ENCODE data around the gene BCL2L2. TPM values are rescaled to one million over a fixed set of nuclear protein-coding genes. Genes with fewer than 3 reads are reported as not detected.

Gene BCL2L2
- total and polyA plus RNA-seq, 2 donors (not counting 1 experiment from before 2014, with no cell fraction given) = 5.4 to 17.8 TPM

DNA sequence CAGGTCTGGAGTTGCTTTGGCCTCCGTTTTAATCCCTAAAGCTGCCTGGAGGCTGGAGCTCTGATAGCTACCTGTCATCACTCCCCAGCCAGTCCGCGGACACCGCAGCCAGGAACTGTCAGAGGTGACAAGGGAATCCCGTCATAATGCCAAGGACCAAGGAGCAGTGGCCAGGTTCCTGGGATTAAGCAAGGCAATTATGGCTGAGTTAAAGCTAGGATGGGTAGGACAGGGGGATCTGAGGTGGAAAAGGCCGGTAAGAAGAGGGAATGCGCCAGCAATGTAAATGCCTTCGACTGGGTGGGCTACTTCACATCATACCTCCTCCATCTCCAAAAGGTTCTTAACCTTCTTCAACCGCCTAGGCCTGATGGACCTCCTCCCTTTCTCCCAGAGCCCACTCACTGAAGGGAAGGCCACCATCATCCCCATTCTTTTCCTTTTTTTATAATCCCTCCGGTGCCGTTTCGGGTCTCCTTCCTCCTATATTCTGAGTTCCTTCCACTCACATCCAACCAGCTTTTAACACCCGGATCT is 5.9 kb upstream of the BCL2L2 start:
- H3K9me3 Mint-ChIP-seq (ENCODE audit: insufficient read depth) = no peaks in the 10 kb centered on the region
- no peaks in the 10 kb centered on the region for H3K9me3 ChIP-seq (ENCODE audit: control extremely low read depth in 1 of 3, control insufficient read depth in 2 of 3, insufficient read depth in 1 of 3, low read length in 2 of 3)
- POLR2A ChIA-PET = interaction anchor here (2.1 to 5.0 kb wide), 3 partner anchors 15 to 206 kb away, joined by 11 to 84 read pairs (median 26); partner anchors contain the start of genes ACIN1, C14orf119, HOMEZ and PABPN1
- ATAC-seq (ENCODE audit: low read depth) = no peak
- peak; percentile 64 for DNase-seq
- peak overlapping the region; percentile 69 to 80 (median 76) for H3K4me3 ChIP-seq (ENCODE audit: control extremely low read depth in 1 of 5, extremely low read depth in 1 of 5, insufficient read depth in 1 of 5, low read depth in 2 of 5, low read length in 4 of 5)
- peak overlapping the region; percentile 95 to 96 for H3K27ac ChIP-seq (ENCODE audit: low read length in 2 of 2)
- TF ChIP-seq, protein P1, sequence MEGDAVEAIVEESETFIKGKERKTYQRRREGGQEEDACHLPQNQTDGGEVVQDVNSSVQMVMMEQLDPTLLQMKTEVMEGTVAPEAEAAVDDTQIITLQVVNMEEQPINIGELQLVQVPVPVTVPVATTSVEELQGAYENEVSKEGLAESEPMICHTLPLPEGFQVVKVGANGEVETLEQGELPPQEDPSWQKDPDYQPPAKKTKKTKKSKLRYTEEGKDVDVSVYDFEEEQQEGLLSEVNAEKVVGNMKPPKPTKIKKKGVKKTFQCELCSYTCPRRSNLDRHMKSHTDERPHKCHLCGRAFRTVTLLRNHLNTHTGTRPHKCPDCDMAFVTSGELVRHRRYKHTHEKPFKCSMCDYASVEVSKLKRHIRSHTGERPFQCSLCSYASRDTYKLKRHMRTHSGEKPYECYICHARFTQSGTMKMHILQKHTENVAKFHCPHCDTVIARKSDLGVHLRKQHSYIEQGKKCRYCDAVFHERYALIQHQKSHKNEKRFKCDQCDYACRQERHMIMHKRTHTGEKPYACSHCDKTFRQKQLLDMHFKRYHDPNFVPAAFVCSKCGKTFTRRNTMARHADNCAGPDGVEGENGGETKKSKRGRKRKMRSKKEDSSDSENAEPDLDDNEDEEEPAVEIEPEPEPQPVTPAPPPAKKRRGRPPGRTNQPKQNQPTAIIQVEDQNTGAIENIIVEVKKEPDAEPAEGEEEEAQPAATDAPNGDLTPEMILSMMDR (IDR thresholded peaks at IDR 0.05) = no peak
- TF ChIP-seq EZH2 (IDR thresholded peaks at IDR 0.05; ENCODE audit: borderline replicate concordance, insufficient read depth, low read depth, low read length, poor library complexity, severe bottlenecking) = no peak
- peaks cover 6% of the 10 kb centered on the region for H3K79me2 ChIP-seq (ENCODE audit: control insufficient read depth, insufficient read depth, low read length)
- H3K36me3 ChIP-seq (replicated peaks in 1 of 2; ENCODE audit: control extremely low read depth in 1 of 2, control insufficient read depth in 1 of 2, extremely low read depth in 1 of 2, insufficient read depth in 2 of 2, low read length in 1 of 2) = peaks cover 0 to 14% of the 10 kb centered on the region in 2 experiments
- H3K27ac Mint-ChIP-seq = peak overlapping the region; percentile 95
- no peaks in the 10 kb centered on the region for H3K27me3 ChIP-seq (replicated peaks in 1 of 4; ENCODE audit: control extremely low read depth in 1 of 4, control insufficient read depth in 3 of 4, insufficient read depth in 4 of 4, low read length in 3 of 4)
- H3K4me1 Mint-ChIP-seq = peaks cover 30% of the 10 kb centered on the region
- H4K20me1 ChIP-seq (ENCODE audit: control insufficient read depth, insufficient read depth, low read length, poor library complexity, severe bottlenecking) = no peaks in the 10 kb centered on the region
- WGBS (ENCODE audit: insufficient coverage) = 10% methylated on average over 7 of the region's 13 CpGs
- H3K9ac ChIP-seq (ENCODE audit: low read length) = peak overlapping the region; percentile 86
- intact Hi-C loops (cut with micrococcal nuclease) = loop anchor here (1.0 to 10.0 kb wide), 15 partner anchors 14 to 1918 kb away; partner anchors contain the start of genes ACIN1, C14orf119, HOMEZ and MDP1
- H3K4me3 Mint-ChIP-seq = peak overlapping the region; percentile 98
- H3K4me2 ChIP-seq (replicated peaks; ENCODE audit: low read depth, low read length, poor library complexity, severe bottlenecking) = peak overlapping the region; percentile 98
- H2AFZ ChIP-seq (ENCODE audit: insufficient read depth, low read depth, low read length, poor library complexity, severe bottlenecking) = peak overlapping the region; percentile 71
- H3K27me3 Mint-ChIP-seq = no peaks in the 10 kb centered on the region
- CTCF ChIA-PET = interaction anchor here (1.0 to 8.6 kb wide), 8 partner anchors 15 to 228 kb away, joined by 3 to 56 read pairs (median 6); partner anchors contain the start of genes ACIN1, C14orf119, HOMEZ and PABPN1
- H3K4me1 ChIP-seq (ENCODE audit: control insufficient read depth in 2 of 2, insufficient read depth in 2 of 2, low read length in 2 of 2) = peaks cover 17 to 20% of the 10 kb centered on the region in 2 donors

All from B cell (primary cell).